VCaP (cell line): ENCODE results near the gene XYLT1.

Source experiments
- H3K27ac ChIP-seq: fragments of 450-650 bp; 2 replicates; pipeline ENCODE4 v1.5.1; 2017
- TF ChIP-seq, protein P1 (sequence below): fragments of 450-650 bp; conservative IDR thresholded peaks from 2 replicates; pipeline ENCODE4 v1.5.1; 2017; ENCODE audit warnings: mild to moderate bottlenecking, moderate library complexity

XYLT1 gene

DNA sequence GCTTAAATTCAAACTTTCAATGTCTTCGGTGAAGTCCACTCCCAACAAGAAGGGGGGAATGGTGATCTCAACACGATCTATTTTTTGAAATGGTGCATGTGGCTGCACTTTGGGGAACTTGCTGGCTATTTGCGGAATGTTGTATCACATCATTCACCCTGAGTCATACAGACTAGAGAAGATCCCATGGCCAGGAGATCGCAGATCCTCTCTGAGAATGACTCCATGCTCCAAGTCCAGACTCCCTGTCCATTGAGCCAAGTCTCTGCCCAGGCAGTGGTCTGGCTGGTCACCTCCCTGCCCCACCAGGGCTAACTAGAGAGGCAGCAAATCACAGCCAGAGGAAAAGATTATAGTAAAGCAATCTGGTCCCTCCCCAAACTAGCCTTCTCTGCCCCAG is 120.6 kb downstream of the XYLT1 start:
- TF ChIP-seq, protein P1, sequence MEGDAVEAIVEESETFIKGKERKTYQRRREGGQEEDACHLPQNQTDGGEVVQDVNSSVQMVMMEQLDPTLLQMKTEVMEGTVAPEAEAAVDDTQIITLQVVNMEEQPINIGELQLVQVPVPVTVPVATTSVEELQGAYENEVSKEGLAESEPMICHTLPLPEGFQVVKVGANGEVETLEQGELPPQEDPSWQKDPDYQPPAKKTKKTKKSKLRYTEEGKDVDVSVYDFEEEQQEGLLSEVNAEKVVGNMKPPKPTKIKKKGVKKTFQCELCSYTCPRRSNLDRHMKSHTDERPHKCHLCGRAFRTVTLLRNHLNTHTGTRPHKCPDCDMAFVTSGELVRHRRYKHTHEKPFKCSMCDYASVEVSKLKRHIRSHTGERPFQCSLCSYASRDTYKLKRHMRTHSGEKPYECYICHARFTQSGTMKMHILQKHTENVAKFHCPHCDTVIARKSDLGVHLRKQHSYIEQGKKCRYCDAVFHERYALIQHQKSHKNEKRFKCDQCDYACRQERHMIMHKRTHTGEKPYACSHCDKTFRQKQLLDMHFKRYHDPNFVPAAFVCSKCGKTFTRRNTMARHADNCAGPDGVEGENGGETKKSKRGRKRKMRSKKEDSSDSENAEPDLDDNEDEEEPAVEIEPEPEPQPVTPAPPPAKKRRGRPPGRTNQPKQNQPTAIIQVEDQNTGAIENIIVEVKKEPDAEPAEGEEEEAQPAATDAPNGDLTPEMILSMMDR: no peak
- no peak overlapping the region for H3K27ac ChIP-seq

GRCh38 chr16:17348826-17349225 is 121.9 kb downstream of the XYLT1 start:
- H3K27ac ChIP-seq: no peak overlapping the region
- TF ChIP-seq, protein P1: no peak

DNA sequence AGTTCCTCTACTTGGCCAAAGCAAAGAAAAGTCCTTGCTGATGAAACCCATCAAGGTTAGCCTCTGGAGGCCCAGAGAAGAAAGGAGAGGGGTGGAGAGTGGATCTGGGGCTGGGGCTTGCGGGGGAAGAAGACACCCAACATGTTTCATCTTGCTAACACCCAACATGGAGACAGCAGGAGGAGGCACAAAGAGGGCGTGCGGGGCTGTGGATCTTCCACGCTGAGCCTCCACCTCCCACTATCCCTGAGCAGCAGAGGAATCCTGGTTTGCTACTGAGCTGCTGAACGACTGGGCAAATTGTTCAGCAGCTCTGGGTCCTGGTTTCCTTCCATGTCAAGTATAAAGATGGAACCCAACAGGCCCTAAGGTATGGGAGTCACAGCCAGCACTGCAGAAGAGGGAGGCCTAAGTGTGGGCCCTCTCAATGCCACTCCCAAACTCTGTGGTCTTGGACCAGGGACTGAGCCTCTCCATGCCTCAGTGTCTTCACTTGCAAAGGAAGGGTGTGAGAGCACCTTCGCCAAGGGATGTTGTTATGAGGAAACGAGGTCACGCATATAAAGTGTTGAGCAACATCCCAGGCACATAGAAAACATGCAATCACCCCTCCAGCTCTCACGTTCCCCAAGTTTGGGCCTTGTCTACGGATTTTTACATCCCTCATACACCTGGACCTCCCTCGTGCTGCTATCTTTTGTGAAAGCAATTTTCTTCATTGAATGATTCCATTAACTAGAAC is 122.5 kb downstream of the XYLT1 start:
- no peak overlapping the region for H3K27ac ChIP-seq
- TF ChIP-seq, protein P1: no peak

- no peak overlapping the region for H3K27ac ChIP-seq
- TF ChIP-seq, protein P1: no peak
These were observed 123.1 kb downstream of the XYLT1 start for GRCh38 chr16:17347624-17348023.

GRCh38 chr16:17346621-17347569 is 123.9 kb downstream of the XYLT1 start:
- no peak overlapping the region for H3K27ac ChIP-seq
- TF ChIP-seq, protein P1: no peak

DNA sequence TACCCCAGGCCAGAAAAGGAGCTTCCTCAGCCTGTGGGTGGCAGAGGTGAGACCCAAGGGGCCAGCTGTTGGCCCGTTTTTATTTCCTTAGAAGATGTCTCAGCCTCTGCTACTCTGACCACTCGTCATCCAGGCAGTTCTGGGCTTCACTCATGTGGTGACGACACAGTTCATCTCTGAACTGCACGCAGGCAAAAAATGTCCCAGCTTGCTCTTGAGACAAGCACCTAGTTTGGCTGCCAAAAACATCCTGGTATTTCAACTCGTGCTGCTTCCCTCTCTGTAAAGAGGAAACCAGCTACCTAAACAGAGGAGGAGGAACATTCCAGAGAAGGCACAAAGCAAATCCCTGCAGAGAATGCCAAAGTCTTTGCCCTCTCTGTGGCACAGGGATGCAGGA is 125.7 kb downstream of the XYLT1 start:
- H3K27ac ChIP-seq: no peak overlapping the region
- TF ChIP-seq, protein P1: no peak

GRCh38 chr16:17343728-17344127 is 127.0 kb downstream of the XYLT1 start:
- no peak overlapping the region for H3K27ac ChIP-seq
- TF ChIP-seq, protein P1: no peak
